ENCODE measurements around the gene IL11. TPM values are rescaled to one million over a fixed set of nuclear protein-coding genes. Genes with fewer than 3 reads are reported as not detected.
A peak's percentile ranks its signal among the peaks of the same experiment; 100 is the strongest.

Gene IL11
- polyA plus RNA-seq, 2 of the 4 experiments (the other 2 are of a cell fraction): 52.4 to 100.0 TPM

DNA sequence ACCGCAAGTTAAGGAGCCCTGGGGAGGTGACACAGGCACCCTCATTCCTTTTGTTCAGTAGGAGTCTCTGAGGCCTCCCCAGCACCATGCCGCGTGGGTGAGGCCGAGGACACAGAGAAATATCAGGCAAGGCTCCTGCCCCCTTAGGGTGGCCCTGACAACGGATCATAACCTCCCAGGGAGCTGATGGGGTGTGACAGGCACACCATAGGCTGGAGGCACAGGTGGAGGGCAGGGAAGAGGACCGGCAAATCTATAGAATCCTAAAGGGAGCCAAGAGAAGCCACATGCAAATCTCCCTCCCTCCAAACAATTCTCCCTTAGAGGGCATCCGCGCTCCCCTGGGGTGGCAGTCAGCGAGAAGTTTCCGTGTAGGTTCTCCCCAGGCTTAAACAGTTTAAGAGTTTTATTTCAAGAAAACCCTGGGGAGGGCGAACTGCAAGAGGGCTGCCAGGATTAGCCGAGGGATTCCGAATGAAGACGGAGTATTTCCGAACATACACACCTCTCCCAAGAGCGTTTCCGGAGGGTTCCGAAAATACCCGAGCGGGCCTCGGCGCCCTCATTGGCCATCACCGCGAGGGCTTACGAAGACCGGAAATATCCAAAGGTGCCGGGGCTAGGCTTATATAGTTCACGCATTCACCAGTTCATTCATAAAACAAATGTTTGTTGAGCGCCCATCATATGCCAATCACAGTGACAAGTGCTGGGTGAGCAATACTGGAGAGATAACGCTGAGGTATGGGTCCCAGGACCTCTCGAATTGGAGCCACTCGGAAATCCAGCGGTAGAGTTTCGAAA lies 14.9 kb upstream of the IL11 start (continued):
- TF ChIP-seq, protein P1, sequence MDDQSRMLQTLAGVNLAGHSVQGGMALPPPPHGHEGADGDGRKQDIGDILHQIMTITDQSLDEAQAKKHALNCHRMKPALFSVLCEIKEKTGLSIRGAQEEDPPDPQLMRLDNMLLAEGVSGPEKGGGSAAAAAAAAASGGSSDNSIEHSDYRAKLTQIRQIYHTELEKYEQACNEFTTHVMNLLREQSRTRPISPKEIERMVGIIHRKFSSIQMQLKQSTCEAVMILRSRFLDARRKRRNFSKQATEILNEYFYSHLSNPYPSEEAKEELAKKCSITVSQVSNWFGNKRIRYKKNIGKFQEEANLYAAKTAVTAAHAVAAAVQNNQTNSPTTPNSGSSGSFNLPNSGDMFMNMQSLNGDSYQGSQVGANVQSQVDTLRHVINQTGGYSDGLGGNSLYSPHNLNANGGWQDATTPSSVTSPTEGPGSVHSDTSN (IDR thresholded peaks at IDR 0.05): no peak
- TF ChIP-seq NPAS2 (CRISPR knock-in tag; IDR thresholded peaks at IDR 0.05; ENCODE audit: borderline replicate concordance) (no peak), CHD4 (IDR thresholded peaks at IDR 0.05; ENCODE audit: borderline replicate concordance) (no peak), MYC (IDR thresholded peaks at IDR 0.05; ENCODE audit: borderline replicate concordance, low read length) (no peak), RCOR1 (IDR thresholded peaks at IDR 0.05; ENCODE audit: low read depth, low read length) (no peak), BHLHE40 (IDR thresholded peaks at IDR 0.05; ENCODE audit: low read depth, low read length) (no peak), HOXB5 (CRISPR knock-in tag; IDR thresholded peaks at IDR 0.05) (0 out of 2 replicates have a peak, but pooled peaks have one; percentile 22), HEYL (CRISPR knock-in tag; IDR thresholded peaks at IDR 0.05) (no peak), FOSB (CRISPR knock-in tag; IDR thresholded peaks at IDR 0.05) (no peak), TP53 (CRISPR knock-in tag; IDR thresholded peaks at IDR 0.05) (no peak), JUNB (IDR thresholded peaks at IDR 0.05) (no peak), HOXA7 (CRISPR knock-in tag; IDR thresholded peaks at IDR 0.05) (no peak), RFX5 (IDR thresholded peaks at IDR 0.05) (no peak), CBX8 (IDR thresholded peaks at IDR 0.05) (no peak), RARB (CRISPR knock-in tag; IDR thresholded peaks at IDR 0.05) (no peak), KDM1A (IDR thresholded peaks at IDR 0.05; ENCODE audit: low read depth) (no peak), CBX2 (IDR thresholded peaks at IDR 0.05; ENCODE audit: borderline replicate concordance, low read depth) (no peak), POLR2A (IDR thresholded peaks at IDR 0.05; ENCODE audit: low read length) (peak; percentile 25), PHF8 (IDR thresholded peaks at IDR 0.05; ENCODE audit: borderline replicate concordance, low read depth) (no peak), EHMT2 (IDR thresholded peaks at IDR 0.05; ENCODE audit: low read depth) (no peak), TFCP2L1 (CRISPR knock-in tag; IDR thresholded peaks at IDR 0.05) (no peak)
- TF ChIP-seq, protein P2, sequence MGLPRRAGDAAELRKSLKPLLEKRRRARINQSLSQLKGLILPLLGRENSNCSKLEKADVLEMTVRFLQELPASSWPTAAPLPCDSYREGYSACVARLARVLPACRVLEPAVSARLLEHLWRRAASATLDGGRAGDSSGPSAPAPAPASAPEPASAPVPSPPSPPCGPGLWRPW (IDR thresholded peaks at IDR 0.05): no peak
- TF ChIP-seq, protein P3, sequence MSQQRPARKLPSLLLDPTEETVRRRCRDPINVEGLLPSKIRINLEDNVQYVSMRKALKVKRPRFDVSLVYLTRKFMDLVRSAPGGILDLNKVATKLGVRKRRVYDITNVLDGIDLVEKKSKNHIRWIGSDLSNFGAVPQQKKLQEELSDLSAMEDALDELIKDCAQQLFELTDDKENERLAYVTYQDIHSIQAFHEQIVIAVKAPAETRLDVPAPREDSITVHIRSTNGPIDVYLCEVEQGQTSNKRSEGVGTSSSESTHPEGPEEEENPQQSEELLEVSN (IDR thresholded peaks at IDR 0.05; ENCODE audit: borderline replicate concordance, low read depth): peak; percentile 41; the same call in 1 of the 2 replicates
- TF ChIP-seq, protein P4, sequence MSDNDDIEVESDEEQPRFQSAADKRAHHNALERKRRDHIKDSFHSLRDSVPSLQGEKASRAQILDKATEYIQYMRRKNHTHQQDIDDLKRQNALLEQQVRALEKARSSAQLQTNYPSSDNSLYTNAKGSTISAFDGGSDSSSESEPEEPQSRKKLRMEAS (IDR thresholded peaks at IDR 0.05): peak; percentile 55

DNA sequence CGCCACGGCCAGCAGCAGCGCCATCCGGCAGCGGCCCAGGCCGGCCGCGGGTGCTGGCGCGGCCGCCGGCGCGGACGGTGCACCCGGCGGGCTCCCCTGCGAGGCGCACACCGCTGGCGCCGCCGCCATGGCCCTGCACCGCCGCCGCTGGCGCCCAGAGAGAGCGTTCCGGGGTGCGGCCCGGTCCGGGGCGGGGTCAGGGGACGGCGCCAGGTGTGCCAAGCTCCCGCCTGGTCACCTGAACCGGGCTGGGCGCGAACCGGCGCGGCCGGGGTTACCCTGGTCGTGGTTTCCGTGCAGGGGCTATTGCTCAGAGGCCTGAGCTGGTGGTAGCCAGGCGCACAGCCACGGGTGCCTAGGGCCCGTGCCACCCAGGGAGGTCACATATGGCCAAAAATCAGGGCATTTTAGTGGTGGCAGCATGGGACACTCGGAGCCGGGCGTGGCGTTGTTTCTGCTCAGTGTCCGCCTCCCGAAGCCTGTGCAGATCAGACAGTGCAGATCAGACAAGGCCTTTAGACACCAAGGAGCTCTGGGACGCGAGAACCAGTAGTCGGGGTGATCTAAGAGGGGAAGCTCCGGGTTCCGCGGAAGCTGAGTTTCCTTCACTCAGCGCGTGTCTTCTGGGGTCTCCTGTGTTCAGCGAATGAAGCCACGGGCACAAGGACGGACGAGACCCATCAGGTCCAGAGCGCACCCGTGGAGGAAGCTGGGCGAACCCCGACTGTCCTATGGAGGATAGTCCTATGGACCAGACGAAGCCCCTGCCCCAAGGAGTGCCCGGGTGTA lies 14.1 kb upstream of the IL11 start, which contains the start of gene TMEM238:
Gene TMEM238, minus strand, starts transcription at position 162 of the 789 bp plus-strand sequence. Its CDS starts 33 bp downstream, at position 129.
- Histone ChIP-seq H3K4me2 (peak within 1 kb of the TSS; percentile 92), H3K9me3 (peaks cover 6% of the 10 kb centered on the region; the same call in 2 of the 3 replicates), H3K27ac (peak within 1 kb of the TSS; percentile 89 to 99), H3K4me3 (peak within 1 kb of the TSS; percentile 89), H3K4me1 (peaks cover 40% of the 10 kb centered on the region)
- ATAC-seq (peak; percentile 1 to 32; a peak in 4 of 6 replicates), FAIRE-seq (no peak), DNase-seq (ENCODE audit: low read depth in 1 of 2, low spot score in 1 of 2) (no peak)
- 43% methylated on average over 38 of the region's 72 CpGs for WGBS (ENCODE audit: missing lambda C conversion rate)
- ChIA-PET POLR2A (interaction anchor here (0.8 to 4.5 kb wide), 19 partner anchors 9 to 243 kb away, joined by 3 to 47 read pairs (median 5); partner anchors contain the start of genes BRSK1, HSPBP1, IL11 and KMT5C), CTCF (interaction anchor here (0.6 to 3.2 kb wide), 50 partner anchors 9 to 248 kb away, joined by 3 to 62 read pairs (median 6); partner anchors contain the start of genes DNAAF3, GARIN5B, HSPBP1 and IL11)
- TF ChIP-seq RAD21 (conservative IDR thresholded peaks at IDR 0.05 in 1 of 2, IDR thresholded peaks at IDR 0.05 in 1 of 2) (no peak; a peak in 1 of 5 replicates), RFX5 (IDR thresholded peaks at IDR 0.05) (no peak), POLR2A (IDR thresholded peaks at IDR 0.05; ENCODE audit: low read length) (peak; percentile 25), JUN (IDR thresholded peaks at IDR 0.05) (peak; percentile 30 to 47; a peak in 3 of 5 replicates), RNF2 (IDR thresholded peaks at IDR 0.05; ENCODE audit: borderline replicate concordance, low read depth) (0 out of 2 replicates have a peak, but pooled peaks have one; percentile 18), HOXB13 (CRISPR knock-in tag; IDR thresholded peaks at IDR 0.05; ENCODE audit: low read depth) (no peak)
- TF ChIP-seq, protein P5, sequence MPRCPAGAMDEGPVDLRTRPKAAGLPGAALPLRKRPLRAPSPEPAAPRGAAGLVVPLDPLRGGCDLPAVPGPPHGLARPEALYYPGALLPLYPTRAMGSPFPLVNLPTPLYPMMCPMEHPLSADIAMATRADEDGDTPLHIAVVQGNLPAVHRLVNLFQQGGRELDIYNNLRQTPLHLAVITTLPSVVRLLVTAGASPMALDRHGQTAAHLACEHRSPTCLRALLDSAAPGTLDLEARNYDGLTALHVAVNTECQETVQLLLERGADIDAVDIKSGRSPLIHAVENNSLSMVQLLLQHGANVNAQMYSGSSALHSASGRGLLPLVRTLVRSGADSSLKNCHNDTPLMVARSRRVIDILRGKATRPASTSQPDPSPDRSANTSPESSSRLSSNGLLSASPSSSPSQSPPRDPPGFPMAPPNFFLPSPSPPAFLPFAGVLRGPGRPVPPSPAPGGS (IDR thresholded peaks at IDR 0.05): 0 out of 3 replicates have a peak, but pooled peaks have one; percentile 65
